IMR-90 (cell line): ENCODE data around the gene EFNB2. TPM values are rescaled to one million over a fixed set of nuclear protein-coding genes. Genes with fewer than 3 reads are reported as not detected.
A peak's percentile ranks its signal among the peaks of the same experiment; 100 is the strongest.

ENCODE experiments used
- ATAC-seq: fragments of 200-7000 bp; cut with Tn5 transposase; 2 replicates; pipeline ENCODE4 v1.9.1; 2020; ENCODE audit warnings: low read depth, mild to moderate bottlenecking, moderate library complexity
- BruUV-seq: library from RNA; stranded (reverse); fragments of 400-500 nt; replicated peaks from 2 replicates; lab custom pipeline; 2021; lab: Mats Ljungman, UMichigan
- CTCF ChIA-PET: fragments of 300-600 bp; formaldehyde crosslinking; extraction: SDS; loops from one replicate; lab custom pipeline; 2021; ENCODE audit warnings: antibody characterized with exemption; lab: Yijun Ruan, JAX
- POLR2A ChIA-PET: fragments of 300-600 bp; sonication (Branson Sonifier 250); formaldehyde crosslinking; loops from one replicate; lab custom pipeline; 2022; ENCODE audit warnings: antibody characterized with exemption; ENCODE audit not compliant: unreplicated experiment; lab: Charles Lee
- DNase-seq: peaks from one replicate; pipeline ENCODE4 v3.0.0; 2013
- H2AFZ ChIP-seq: replicated peaks from 2 replicates; pipeline ENCODE3; 2013; ENCODE audit warnings: low read length, mild to moderate bottlenecking; ENCODE audit not compliant: poor library complexity
- H2AK5ac ChIP-seq: 2 replicates; pipeline ENCODE4 v1.6.1; 2013; ENCODE audit warnings: low read depth, low read length, inconsistent platforms
- H2AK9ac ChIP-seq: replicated peaks from 2 replicates; pipeline ENCODE3; 2013; ENCODE audit warnings: mild to moderate bottlenecking, low read depth, low read length, moderate library complexity; ENCODE audit not compliant: poor library complexity
- H2BK120ac ChIP-seq: 2 replicates; pipeline ENCODE4 v1.6.1; 2013; ENCODE audit warnings: low read depth, low read length, inconsistent platforms
- H2BK15ac ChIP-seq: 3 replicates; pipeline ENCODE4 v1.6.1; 2013; ENCODE audit warnings: low read depth, low read length, inconsistent platforms
- H2BK20ac ChIP-seq: 2 replicates; pipeline ENCODE4 v1.6.1; 2013; ENCODE audit warnings: low read depth, mild to moderate bottlenecking, inconsistent platforms, low read length, moderate library complexity
- H2BK5ac ChIP-seq: 2 replicates; pipeline ENCODE4 v1.6.1; 2013; ENCODE audit warnings: mild to moderate bottlenecking, low read depth, low read length, inconsistent platforms; ENCODE audit not compliant: poor library complexity, severe bottlenecking
- H3K14ac ChIP-seq: replicated peaks from 2 replicates; pipeline ENCODE4 v1.6.1; 2013; ENCODE audit warnings: low read depth, low read length, inconsistent platforms
- H3K18ac ChIP-seq: 2 replicates; pipeline ENCODE4 v1.6.1; 2013; ENCODE audit warnings: low read depth, low read length, control low read depth
- H3K23ac ChIP-seq: 2 replicates; pipeline ENCODE4 v1.6.1; 2013; ENCODE audit warnings: low read depth, low read length, inconsistent platforms
- H3K27ac ChIP-seq: 2 replicates; pipeline ENCODE4 v1.5.1; 2013; ENCODE audit warnings: mild to moderate bottlenecking, control low read depth, low read length; ENCODE audit not compliant: insufficient read depth
- H3K27me3 ChIP-seq: 2 replicates; pipeline ENCODE4 v1.6.1; 2013; ENCODE audit warnings: low read length; ENCODE audit not compliant: control insufficient read depth, insufficient read depth
- H3K36me3 ChIP-seq: 2 replicates; pipeline ENCODE4 v1.6.1; 2013; ENCODE audit warnings: low read length, mixed read lengths; ENCODE audit not compliant: control insufficient read depth, insufficient read depth
- H3K4ac ChIP-seq: 2 replicates; pipeline ENCODE4 v1.6.1; 2013; ENCODE audit warnings: low read depth, low read length, inconsistent platforms
- H3K4me1 ChIP-seq: 2 replicates; pipeline ENCODE4 v1.6.1; 2013; ENCODE audit warnings: low read length, mixed read lengths; ENCODE audit not compliant: control insufficient read depth, insufficient read depth
- H3K4me2 ChIP-seq: 2 replicates; pipeline ENCODE4 v1.6.1; 2013; ENCODE audit warnings: low read depth, mild to moderate bottlenecking, control low read depth, low read length, moderate library complexity
- H3K4me3 ChIP-seq: 2 replicates; pipeline ENCODE4 v1.5.1; 2013; ENCODE audit warnings: low read depth, mild to moderate bottlenecking, control low read depth, low read length, moderate library complexity; ENCODE audit not compliant: insufficient read depth
- H3K56ac ChIP-seq: 2 replicates; pipeline ENCODE4 v1.6.1; 2013; ENCODE audit warnings: low read length, inconsistent platforms; ENCODE audit not compliant: insufficient read depth; ENCODE audit errors: extremely low read depth
- H3K79me1 ChIP-seq, 2 experiments: 2 replicates each; pipeline ENCODE4 v1.6.1; 2013; ENCODE audit warnings: low read length in 2 of 2, inconsistent platforms in 1 of 2, low read depth in 1 of 2
- H3K9ac ChIP-seq: 2 replicates; pipeline ENCODE4 v1.6.1; 2013; ENCODE audit warnings: low read depth, low read length, control low read depth
- H3K9me1 ChIP-seq: 2 replicates; pipeline ENCODE4 v1.6.1; 2013; ENCODE audit warnings: low read length, inconsistent platforms; ENCODE audit not compliant: insufficient read depth
- H3K9me3 ChIP-seq: 2 replicates; pipeline ENCODE4 v1.6.1; 2013; ENCODE audit warnings: low read length; ENCODE audit not compliant: control insufficient read depth, insufficient read depth
- H4K20me1 ChIP-seq: 2 replicates; pipeline ENCODE4 v1.6.1; 2013; ENCODE audit warnings: low read length, inconsistent platforms; ENCODE audit not compliant: insufficient read depth
- H4K5ac ChIP-seq: 2 replicates; pipeline ENCODE4 v1.6.1; 2013; ENCODE audit warnings: mild to moderate bottlenecking, low read depth, low read length, control low read depth
- H4K8ac ChIP-seq, 2 experiments: 2 replicates each; pipeline ENCODE4 v1.6.1; 2013; ENCODE audit warnings: low read depth in 2 of 2, low read length in 2 of 2, control low read depth in 1 of 2, inconsistent platforms in 1 of 2
- H4K91ac ChIP-seq: 2 replicates; pipeline ENCODE4 v1.6.1; 2013; ENCODE audit warnings: low read depth, low read length, inconsistent platforms; ENCODE audit not compliant: insufficient read depth
- CEBPB ChIP-seq: IDR thresholded peaks from 2 replicates; pipeline ENCODE4 v1.6.1; 2012; ENCODE audit warnings: low read depth, low read length, improper control_type of control experiment
- CTCF ChIP-seq: conservative IDR thresholded peaks from 2 replicates; pipeline ENCODE4 v1.5.1; 2012; ENCODE audit warnings: mild to moderate bottlenecking, low read depth, low read length, improper control_type of control experiment
- FOS ChIP-seq: fragments of 150-350 bp; IDR thresholded peaks from 2 replicates; pipeline ENCODE4 v1.6.1; 2016; ENCODE audit warnings: low read depth, low read length
- MAFK ChIP-seq: IDR thresholded peaks from 2 replicates; pipeline ENCODE4 v1.6.1; 2012; ENCODE audit warnings: low read depth, low read length, improper control_type of control experiment
- MAZ ChIP-seq: IDR thresholded peaks from 2 replicates; pipeline ENCODE4 v1.6.1; 2012; ENCODE audit warnings: low read depth, mild to moderate bottlenecking, low read length, improper control_type of control experiment, moderate library complexity, borderline replicate concordance
- MXI1 ChIP-seq: IDR thresholded peaks from 2 replicates; pipeline ENCODE4 v1.6.1; 2012; ENCODE audit warnings: low read depth, mild to moderate bottlenecking, low read length, moderate library complexity, borderline replicate concordance
- POLR2A ChIP-seq: IDR thresholded peaks from 2 replicates; pipeline ENCODE4 v1.6.1; 2012; ENCODE audit warnings: mild to moderate bottlenecking, low read depth, low read length
- RAD21 ChIP-seq: IDR thresholded peaks from 2 replicates; pipeline ENCODE4 v1.6.1; 2012; ENCODE audit warnings: low read length, improper control_type of control experiment
- RFX5 ChIP-seq: IDR thresholded peaks from 2 replicates; pipeline ENCODE4 v1.8.0; 2012; ENCODE audit warnings: low read depth, mild to moderate bottlenecking, low read length, moderate library complexity
- USF2 ChIP-seq: fragments of 150-350 bp; IDR thresholded peaks from 2 replicates; pipeline ENCODE4 v1.6.1; 2017; ENCODE audit warnings: mild to moderate bottlenecking, antibody characterized with exemption, low read length, low read depth
- WGBS, 2 experiments: methylation state at CpG; one replicate each; pipeline versions ENCODE4 v1.1.5 to v1.1.7; 2013; ENCODE audit warnings: missing lambda C conversion rate in 2 of 2; ENCODE audit not compliant: insufficient read length in 1 of 2; ENCODE audit errors: extremely low coverage in 2 of 2; 5-methylcytosine and 5-hydroxymethylcytosine counted together
- dilution Hi-C: fragments of 300-500 bp; cut with HindIII; formaldehyde crosslinking; loops from one replicate; pipeline ENCODE4 v1.14.3; 2018; ENCODE audit warnings: low sequenced_read_pairs; ENCODE audit not compliant: unreplicated experiment
- in situ Hi-C: fragments of 300-500 bp; cut with MboI; formaldehyde crosslinking; loops from 3 replicates; pipeline ENCODE4 v1.14.3; 2019; ENCODE audit warnings: low sequenced_read_pairs, inconsistent platforms, mixed read lengths
- intact Hi-C: fragments of 100-400 bp; cut with micrococcal nuclease; formaldehyde crosslinking; loops from 2 replicates; pipeline ENCODE4 v1.10.0; 2022
- polyA plus RNA-seq, 3 experiments: library from polyadenylated mRNA; depleted of rRNA; stranded (reverse); fragments of >200 nt; gene quantifications; 2 replicates each; pipeline ENCODE4 v1.2.3, GENCODE V29; 2012; ENCODE audit warnings: low replicate concordance in 1 of 3
- total RNA-seq: library from RNA; depleted of rRNA; stranded (reverse); fragments of >200 nt; gene quantifications from 2 replicates; pipeline ENCODE4 v1.2.3, GENCODE V29; 2012
- TF ChIP-seq, protein P1 (sequence below): fragments of 150-350 bp; IDR thresholded peaks from 2 replicates; pipeline ENCODE4 v1.6.1; 2016; ENCODE audit warnings: low read depth, mild to moderate bottlenecking, low read length, moderate library complexity, borderline replicate concordance

EFNB2 gene
- total and polyA plus RNA-seq, 2 of the 4 experiments (the other 2 are of a cell fraction): 5.4 to 6.0 TPM

- no TSS peak for BruUV-seq
Measured at GRCh38 chr13:106484537-106485193, 50.8 kb downstream of the EFNB2 start.

More at GRCh38 chr13:106484537-106485193, 50.8 kb downstream of the EFNB2 start:
- H2AK9ac ChIP-seq: no peak overlapping the region
- ChIA-PET CTCF (no interaction called here), POLR2A (no interaction called here)
- H3K23ac ChIP-seq: no peak overlapping the region
- H2BK120ac ChIP-seq: no peak overlapping the region
- no peaks in the 10 kb centered on the region for H4K20me1 ChIP-seq
- H4K8ac ChIP-seq: no peak overlapping the region
- DNase-seq (peak; percentile 28), ATAC-seq (peak; percentile 54; the same call in 1 of the 2 replicates)
- no peaks in the 10 kb centered on the region for H3K36me3 ChIP-seq
- WGBS, 2 experiments: 60% methylated on average over 1 of the region's 12 CpGs; no CpG with 5 or more reads in 1 of the 2 experiments
- no peak overlapping the region for H4K5ac ChIP-seq
- H3K18ac ChIP-seq: no peak overlapping the region
- H3K79me1 ChIP-seq: no peaks in the 10 kb centered on the region
- no peaks in the 10 kb centered on the region for H3K9me1 ChIP-seq
- no peak overlapping the region for H2BK20ac ChIP-seq
- no peak overlapping the region for H3K4me3 ChIP-seq
- H2BK5ac ChIP-seq: no peak overlapping the region
- TF ChIP-seq CEBPB (no peak), MAZ (no peak), MAFK (no peak), POLR2A (no peak), USF2 (no peak), RAD21 (no peak), RFX5 (no peak), FOS (no peak), MXI1 (no peak), CTCF (no peak)
- TF ChIP-seq, protein P1, sequence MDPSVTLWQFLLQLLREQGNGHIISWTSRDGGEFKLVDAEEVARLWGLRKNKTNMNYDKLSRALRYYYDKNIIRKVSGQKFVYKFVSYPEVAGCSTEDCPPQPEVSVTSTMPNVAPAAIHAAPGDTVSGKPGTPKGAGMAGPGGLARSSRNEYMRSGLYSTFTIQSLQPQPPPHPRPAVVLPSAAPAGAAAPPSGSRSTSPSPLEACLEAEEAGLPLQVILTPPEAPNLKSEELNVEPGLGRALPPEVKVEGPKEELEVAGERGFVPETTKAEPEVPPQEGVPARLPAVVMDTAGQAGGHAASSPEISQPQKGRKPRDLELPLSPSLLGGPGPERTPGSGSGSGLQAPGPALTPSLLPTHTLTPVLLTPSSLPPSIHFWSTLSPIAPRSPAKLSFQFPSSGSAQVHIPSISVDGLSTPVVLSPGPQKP: no peak
- H3K27ac ChIP-seq: no peak overlapping the region
- intact Hi-C loops: no loop called here
- no peak overlapping the region for H3K4ac ChIP-seq
- H3K9me3 ChIP-seq: peaks cover 4% of the 10 kb centered on the region; the same call in 1 of the 2 replicates
- H3K56ac ChIP-seq: no peak overlapping the region
- dilution Hi-C loops: no loop called here
- no peak overlapping the region for H3K9ac ChIP-seq
- in situ Hi-C loops: no loop called here
- no peak overlapping the region for H3K14ac ChIP-seq
- no peaks in the 10 kb centered on the region for H3K27me3 ChIP-seq
- no peak overlapping the region for H4K91ac ChIP-seq
- no peak overlapping the region for H2AFZ ChIP-seq
- no peak overlapping the region for H2AK5ac ChIP-seq
- no peak overlapping the region for H2BK15ac ChIP-seq
- H3K4me2 ChIP-seq: peak overlapping the region; percentile 16; the same call in 1 of the 2 replicates
- H3K4me1 ChIP-seq: no peaks in the 10 kb centered on the region
